ENCODE data around the gene NHEJ1. TPM values are rescaled to one million over a fixed set of nuclear protein-coding genes. Genes with fewer than 3 reads are reported as not detected.

The NHEJ1 gene
- total and polyA plus RNA-seq, 2 donors (not counting 1 experiment from before 2014, with no cell fraction given), result 22.1 to 24.8 TPM

DNA sequence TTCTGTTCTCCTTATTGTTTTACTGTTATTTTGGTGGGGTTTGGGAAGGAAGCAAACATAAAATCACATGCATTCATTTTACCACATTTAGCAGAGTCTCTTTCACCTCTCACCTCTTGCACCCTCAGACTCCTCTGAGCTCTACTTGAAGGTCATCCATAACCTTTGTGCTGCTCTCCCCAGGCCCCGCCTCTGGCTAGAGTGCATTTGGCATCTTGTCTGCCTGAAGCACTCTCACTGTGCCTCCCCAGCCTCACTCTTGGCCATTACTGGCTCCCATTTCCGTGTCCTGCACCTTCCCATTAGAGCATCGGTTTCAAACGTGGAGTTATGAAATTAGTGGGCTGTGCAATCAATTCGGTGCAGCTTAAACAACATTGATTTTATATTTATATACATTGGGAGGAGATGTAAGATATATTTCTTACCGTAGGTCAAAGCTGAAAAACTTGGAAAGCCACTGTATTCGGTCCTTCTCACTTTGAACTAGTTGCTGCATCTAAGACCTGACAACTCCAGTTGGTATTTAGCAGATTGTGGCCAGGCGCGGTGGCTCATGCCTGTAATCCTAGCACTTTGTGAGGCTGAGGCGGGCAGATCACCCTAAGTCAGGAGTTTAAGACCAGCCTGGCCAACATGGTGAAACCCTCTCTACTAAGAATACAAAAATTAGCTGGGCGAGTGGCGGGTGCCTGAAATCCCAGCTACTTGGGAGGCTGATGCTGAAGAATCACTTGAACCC is 39.0 kb upstream of the NHEJ1 start:
- Histone ChIP-seq H3K4me2 (ENCODE audit: extremely low read depth, insufficient read depth, low read length) (no peak overlapping the region), H3K27me3 (ENCODE audit: control insufficient read depth, insufficient read depth, low read length) (peaks cover 8% of the 10 kb centered on the region), H3K9me3 (ENCODE audit: control insufficient read depth, insufficient read depth, low read depth, low read length) (no peaks in the 10 kb centered on the region), H3K79me2 (ENCODE audit: control insufficient read depth, insufficient read depth, low read length) (no peaks in the 10 kb centered on the region), H3K36me3 (ENCODE audit: control insufficient read depth, insufficient read depth, low read length) (no peaks in the 10 kb centered on the region), H2AFZ (ENCODE audit: low read length) (no peak overlapping the region), H4K20me1 (ENCODE audit: control insufficient read depth, extremely low read depth, insufficient read depth, low read length) (no peaks in the 10 kb centered on the region), H3K4me3 (replicated peaks in 1 of 4; ENCODE audit: control extremely low read depth in 1 of 4, insufficient read depth in 1 of 4, low read depth in 3 of 4, low read length in 4 of 4) (no peak overlapping the region), H3K27ac (ENCODE audit: insufficient read depth, low read length) (no peak overlapping the region), H3K9ac (ENCODE audit: insufficient read depth, low read length) (no peak overlapping the region), H3K4me1 (ENCODE audit: control insufficient read depth, extremely low read depth, insufficient read depth, low read length) (no peaks in the 10 kb centered on the region)
- TF ChIP-seq, protein P1, sequence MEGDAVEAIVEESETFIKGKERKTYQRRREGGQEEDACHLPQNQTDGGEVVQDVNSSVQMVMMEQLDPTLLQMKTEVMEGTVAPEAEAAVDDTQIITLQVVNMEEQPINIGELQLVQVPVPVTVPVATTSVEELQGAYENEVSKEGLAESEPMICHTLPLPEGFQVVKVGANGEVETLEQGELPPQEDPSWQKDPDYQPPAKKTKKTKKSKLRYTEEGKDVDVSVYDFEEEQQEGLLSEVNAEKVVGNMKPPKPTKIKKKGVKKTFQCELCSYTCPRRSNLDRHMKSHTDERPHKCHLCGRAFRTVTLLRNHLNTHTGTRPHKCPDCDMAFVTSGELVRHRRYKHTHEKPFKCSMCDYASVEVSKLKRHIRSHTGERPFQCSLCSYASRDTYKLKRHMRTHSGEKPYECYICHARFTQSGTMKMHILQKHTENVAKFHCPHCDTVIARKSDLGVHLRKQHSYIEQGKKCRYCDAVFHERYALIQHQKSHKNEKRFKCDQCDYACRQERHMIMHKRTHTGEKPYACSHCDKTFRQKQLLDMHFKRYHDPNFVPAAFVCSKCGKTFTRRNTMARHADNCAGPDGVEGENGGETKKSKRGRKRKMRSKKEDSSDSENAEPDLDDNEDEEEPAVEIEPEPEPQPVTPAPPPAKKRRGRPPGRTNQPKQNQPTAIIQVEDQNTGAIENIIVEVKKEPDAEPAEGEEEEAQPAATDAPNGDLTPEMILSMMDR (conservative IDR thresholded peaks at IDR 0.05 in 1 of 2, IDR thresholded peaks at IDR 0.05 in 1 of 2; ENCODE audit: low read depth in 1 of 2, low read length in 2 of 2), result no peak
- no peak for TF ChIP-seq EZH2 (IDR thresholded peaks at IDR 0.05; ENCODE audit: low read length, missing control alignments)
- no peak for DNase-seq (ENCODE audit: low read depth in 2 of 2)

DNA sequence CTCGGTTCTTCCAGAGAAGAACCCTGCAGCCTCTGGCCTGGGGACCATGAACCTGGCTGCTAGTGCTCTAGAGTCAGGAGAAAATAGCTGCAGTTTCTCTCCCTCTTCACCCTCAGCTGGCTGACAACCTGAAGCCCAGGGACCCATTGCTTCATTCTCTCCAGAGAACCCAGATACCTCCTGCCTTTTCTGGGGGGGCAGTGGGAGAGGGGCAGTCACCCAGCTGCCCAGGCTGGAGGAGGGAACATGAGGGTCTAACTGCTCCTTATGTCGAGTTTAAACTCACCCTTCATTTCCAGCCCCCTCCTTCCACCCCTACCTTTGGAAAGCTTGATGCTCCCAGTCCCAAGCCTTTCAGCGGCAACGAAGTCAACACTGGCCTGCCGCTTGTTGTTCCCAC is 38.4 kb upstream of the NHEJ1 start:
- Histone ChIP-seq H3K27me3 (ENCODE audit: control insufficient read depth, insufficient read depth, low read length) (peaks cover 7% of the 10 kb centered on the region), H3K4me1 (ENCODE audit: control insufficient read depth, extremely low read depth, insufficient read depth, low read length) (no peaks in the 10 kb centered on the region), H3K4me2 (ENCODE audit: extremely low read depth, insufficient read depth, low read length) (no peak overlapping the region), H3K9ac (ENCODE audit: insufficient read depth, low read length) (no peak overlapping the region), H2AFZ (ENCODE audit: low read length) (no peak overlapping the region), H3K9me3 (ENCODE audit: control insufficient read depth, insufficient read depth, low read depth, low read length) (no peaks in the 10 kb centered on the region), H3K4me3 (replicated peaks in 1 of 4; ENCODE audit: control extremely low read depth in 1 of 4, insufficient read depth in 1 of 4, low read depth in 3 of 4, low read length in 4 of 4) (no peak overlapping the region), H4K20me1 (ENCODE audit: control insufficient read depth, extremely low read depth, insufficient read depth, low read length) (no peaks in the 10 kb centered on the region), H3K36me3 (ENCODE audit: control insufficient read depth, insufficient read depth, low read length) (no peaks in the 10 kb centered on the region), H3K79me2 (ENCODE audit: control insufficient read depth, insufficient read depth, low read length) (no peaks in the 10 kb centered on the region), H3K27ac (ENCODE audit: insufficient read depth, low read length) (no peak overlapping the region)
- no peak for TF ChIP-seq EZH2 (IDR thresholded peaks at IDR 0.05; ENCODE audit: low read length, missing control alignments)
- TF ChIP-seq, protein P1 (conservative IDR thresholded peaks at IDR 0.05 in 1 of 2, IDR thresholded peaks at IDR 0.05 in 1 of 2; ENCODE audit: low read depth in 1 of 2, low read length in 2 of 2), result no peak
- DNase-seq (ENCODE audit: low read depth in 2 of 2), result no peak

DNA sequence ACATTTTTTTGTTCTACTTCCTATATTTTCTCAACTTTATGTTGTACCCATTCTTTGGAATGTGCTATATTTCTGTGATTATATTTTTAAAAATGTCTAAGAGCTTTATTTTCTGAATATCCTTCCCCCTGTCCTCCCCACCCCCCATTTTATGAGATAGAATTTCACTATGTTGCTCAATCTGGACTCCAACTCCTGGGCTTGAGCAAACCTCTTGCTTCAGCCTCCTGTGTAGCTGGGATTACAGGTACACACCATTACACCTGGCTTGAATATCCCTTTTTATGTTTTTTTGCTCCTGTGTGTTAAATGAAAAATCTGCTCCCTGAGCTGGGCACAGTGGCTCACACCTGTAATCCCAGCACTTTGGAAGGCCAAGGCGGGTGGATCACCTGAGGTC is 36.8 kb upstream of the NHEJ1 start:
- Histone ChIP-seq H4K20me1 (ENCODE audit: control insufficient read depth, extremely low read depth, insufficient read depth, low read length) (no peaks in the 10 kb centered on the region), H3K4me3 (replicated peaks in 1 of 4; ENCODE audit: control extremely low read depth in 1 of 4, insufficient read depth in 1 of 4, low read depth in 3 of 4, low read length in 4 of 4) (no peak overlapping the region), H3K79me2 (ENCODE audit: control insufficient read depth, insufficient read depth, low read length) (no peaks in the 10 kb centered on the region), H2AFZ (ENCODE audit: low read length) (no peak overlapping the region), H3K4me1 (ENCODE audit: control insufficient read depth, extremely low read depth, insufficient read depth, low read length) (no peaks in the 10 kb centered on the region), H3K4me2 (ENCODE audit: extremely low read depth, insufficient read depth, low read length) (no peak overlapping the region), H3K27me3 (ENCODE audit: control insufficient read depth, insufficient read depth, low read length) (peaks cover 7% of the 10 kb centered on the region), H3K27ac (ENCODE audit: insufficient read depth, low read length) (no peak overlapping the region), H3K9me3 (ENCODE audit: control insufficient read depth, insufficient read depth, low read depth, low read length) (no peaks in the 10 kb centered on the region), H3K9ac (ENCODE audit: insufficient read depth, low read length) (no peak overlapping the region), H3K36me3 (ENCODE audit: control insufficient read depth, insufficient read depth, low read length) (no peaks in the 10 kb centered on the region)
- TF ChIP-seq, protein P1 (conservative IDR thresholded peaks at IDR 0.05 in 1 of 2, IDR thresholded peaks at IDR 0.05 in 1 of 2; ENCODE audit: low read depth in 1 of 2, low read length in 2 of 2), result no peak
- TF ChIP-seq EZH2 (IDR thresholded peaks at IDR 0.05; ENCODE audit: low read length, missing control alignments), result no peak
- no peak for DNase-seq (ENCODE audit: low read depth in 2 of 2)

Measured in fibroblast of lung (primary cell).